Prostate gland (tissue), 2 donors: ENCODE data around the gene L2HGDH. TPM values are rescaled to one million over a fixed set of nuclear protein-coding genes. Genes with fewer than 3 reads are reported as not detected.

Source experiments
- DNase-seq: peaks from one replicate; pipeline ENCODE4 v3.0.0-alpha.2; 2019; ENCODE audit warnings: low spot score
- H3K27ac ChIP-seq, 2 donors: fragments of 200-600 bp; sonication (generic); 2 replicates each; pipeline ENCODE4 v1.5.1; 2017 to 2019
- H3K27me3 ChIP-seq: fragments of 200-600 bp; sonication (generic); replicated peaks from 2 replicates; pipeline ENCODE4 v1.5.1; 2019; ENCODE audit not compliant: insufficient read depth
- H3K36me3 ChIP-seq, 2 donors: fragments of 200-600 bp; sonication (generic); 1 replicate in 1 of 2; 2 replicates in 1 of 2; pipeline versions ENCODE4 v1.5.1 to v1.8.1; 2017 to 2019
- H3K4me1 ChIP-seq: fragments of 200-600 bp; sonication (generic); replicated peaks from 2 replicates; pipeline ENCODE4 v1.5.1; 2019
- H3K4me3 ChIP-seq, 2 donors: fragments of 200-600 bp; sonication (generic); 2 replicates each; pipeline ENCODE4 v1.5.1; 2017 to 2019
- H3K9me3 ChIP-seq: fragments of 200-600 bp; sonication (generic); 2 replicates; pipeline ENCODE4 v1.5.1; 2017
- POLR2A ChIP-seq: fragments of 450-650 bp; IDR thresholded peaks from one replicate; pipeline ENCODE4 v1.6.1; 2016; ENCODE audit warnings: antibody characterized with exemption, mild to moderate bottlenecking
- POLR2AphosphoS5 ChIP-seq: sonication (generic); formaldehyde crosslinking; IDR thresholded peaks from one replicate; pipeline ENCODE4 v1.6.1; 2017; ENCODE audit warnings: antibody characterized with exemption
- WGBS: methylation state at CpG from one replicate; pipeline ENCODE4 v1.1.5; 2018; 5-methylcytosine and 5-hydroxymethylcytosine counted together
- intact Hi-C: fragments of 100-400 bp; cut with DNase I; formaldehyde crosslinking; loops from one replicate; pipeline ENCODE4 v1.14.2; 2022
- total RNA-seq, 2 donors: library from RNA; depleted of rRNA; stranded (reverse); fragments of >200 nt; gene quantifications; one replicate each; pipeline ENCODE4 v1.1.0, GENCODE V29; 2016
- TF ChIP-seq, protein P1 (sequence below), 4 experiments: fragments of 200-600 bp in 2 of 4; fragments of 450-650 bp in 2 of 4; sonication (generic) in 2 of 4; IDR thresholded peaks; 1 replicate in 3 of 4; 2 replicates in 1 of 4; pipeline ENCODE4 v1.5.1; 2016 to 2019; ENCODE audit warnings: antibody characterized with exemption in 4 of 4, mild to moderate bottlenecking in 2 of 4, moderate library complexity in 2 of 4

Gene L2HGDH
- total RNA-seq, 2 donors from 2014 or later = 5.6 to 6.5 TPM

- TF ChIP-seq POLR2AphosphoS5 (peak; percentile 87), POLR2A (no peak)
- TF ChIP-seq, protein P1, sequence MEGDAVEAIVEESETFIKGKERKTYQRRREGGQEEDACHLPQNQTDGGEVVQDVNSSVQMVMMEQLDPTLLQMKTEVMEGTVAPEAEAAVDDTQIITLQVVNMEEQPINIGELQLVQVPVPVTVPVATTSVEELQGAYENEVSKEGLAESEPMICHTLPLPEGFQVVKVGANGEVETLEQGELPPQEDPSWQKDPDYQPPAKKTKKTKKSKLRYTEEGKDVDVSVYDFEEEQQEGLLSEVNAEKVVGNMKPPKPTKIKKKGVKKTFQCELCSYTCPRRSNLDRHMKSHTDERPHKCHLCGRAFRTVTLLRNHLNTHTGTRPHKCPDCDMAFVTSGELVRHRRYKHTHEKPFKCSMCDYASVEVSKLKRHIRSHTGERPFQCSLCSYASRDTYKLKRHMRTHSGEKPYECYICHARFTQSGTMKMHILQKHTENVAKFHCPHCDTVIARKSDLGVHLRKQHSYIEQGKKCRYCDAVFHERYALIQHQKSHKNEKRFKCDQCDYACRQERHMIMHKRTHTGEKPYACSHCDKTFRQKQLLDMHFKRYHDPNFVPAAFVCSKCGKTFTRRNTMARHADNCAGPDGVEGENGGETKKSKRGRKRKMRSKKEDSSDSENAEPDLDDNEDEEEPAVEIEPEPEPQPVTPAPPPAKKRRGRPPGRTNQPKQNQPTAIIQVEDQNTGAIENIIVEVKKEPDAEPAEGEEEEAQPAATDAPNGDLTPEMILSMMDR (IDR thresholded peaks at IDR 0.05) = peak in 3 of 4 experiments; percentile 43 to 54 (median 46)
- H3K4me1 ChIP-seq = peaks cover 13% of the 10 kb centered on the region
- H3K27me3 ChIP-seq = no peaks in the 10 kb centered on the region
- intact Hi-C loops = loop anchor here (1.0 to 10.0 kb wide), 3 partner anchors 55 to 432 kb away; partner anchors contain the start of gene CDKL1
- peak; percentile 80 for DNase-seq
- H3K9me3 ChIP-seq = no peaks in the 10 kb centered on the region
- 2% methylated on average over 8 of the region's 8 CpGs for WGBS
- H3K36me3 ChIP-seq = no peaks in the 10 kb centered on the region
- H3K27ac ChIP-seq = peak overlapping the region; percentile 37 to 67
- H3K4me3 ChIP-seq = peak overlapping the region in 1 of 2 donors; percentile 1
These were observed 30.4 kb upstream of the L2HGDH start for GRCh38 chr14:50342221-50343078.

- WGBS = 86% methylated on average over 9 of the region's 9 CpGs
- TF ChIP-seq, protein P1 (IDR thresholded peaks at IDR 0.05) = no peak
- TF ChIP-seq POLR2AphosphoS5 (no peak), POLR2A (no peak)
- intact Hi-C loops = loop anchor here (5.0 to 10.0 kb wide), 2 partner anchors 56 to 434 kb away; partner anchors contain the start of gene CDKL1
These were observed 28.9 kb upstream of the L2HGDH start for GRCh38 chr14:50340963-50341362.

GRCh38 chr14:50340045-50340444 lies 28.0 kb upstream of the L2HGDH start:
- intact Hi-C loops = loop anchor here (5.0 to 10.0 kb wide), 2 partner anchors 57 to 435 kb away; partner anchors contain the start of gene CDKL1
- WGBS = 84% methylated on average over 5 of the region's 5 CpGs

More at GRCh38 chr14:50340963-50341362, 28.9 kb upstream of the L2HGDH start:
- Histone ChIP-seq H3K4me3 (no peak overlapping the region), H3K4me1 (peaks cover 13% of the 10 kb centered on the region), H3K27ac (peak overlapping the region in 1 of 2 donors; percentile 67), H3K9me3 (no peaks in the 10 kb centered on the region), H3K27me3 (no peaks in the 10 kb centered on the region), H3K36me3 (no peaks in the 10 kb centered on the region)
- DNase-seq = no peak

GRCh38 chr14:50339178-50339804 lies 27.3 kb upstream of the L2HGDH start:
- Histone ChIP-seq H3K4me1 (peaks cover 10% of the 10 kb centered on the region), H3K27ac (peak overlapping the region in 1 of 2 donors; percentile 23), H3K27me3 (no peaks in the 10 kb centered on the region), H3K36me3 (no peaks in the 10 kb centered on the region), H3K9me3 (no peaks in the 10 kb centered on the region), H3K4me3 (no peak overlapping the region)
- no peak for TF ChIP-seq POLR2A
- peak; percentile 71 for TF ChIP-seq POLR2AphosphoS5
- TF ChIP-seq, protein P1 (IDR thresholded peaks at IDR 0.05) = no peak
- intact Hi-C loops = no loop called here
- WGBS = 22% methylated on average over 3 of the region's 3 CpGs
- no peak for DNase-seq

More at GRCh38 chr14:50340045-50340444, 28.0 kb upstream of the L2HGDH start:
- DNase-seq = no peak
- Histone ChIP-seq H3K27me3 (no peaks in the 10 kb centered on the region), H3K4me3 (no peak overlapping the region), H3K27ac (peak overlapping the region in 1 of 2 donors; percentile 67), H3K36me3 (no peaks in the 10 kb centered on the region), H3K9me3 (no peaks in the 10 kb centered on the region), H3K4me1 (peaks cover 16% of the 10 kb centered on the region)
- TF ChIP-seq, protein P1 (IDR thresholded peaks at IDR 0.05) = no peak
- TF ChIP-seq POLR2A = no peak
- no peak for TF ChIP-seq POLR2AphosphoS5
